K562 treated with DMSO at 1 percent for 12 hours (cell line): ENCODE data around the gene NF1. TPM values are rescaled to one million over a fixed set of nuclear protein-coding genes. Genes with fewer than 3 reads are reported as not detected.

Experiments
- total RNA-seq: library from RNA; unstranded; fragments of 300-600 nt; gene quantifications from 2 replicates; pipeline ENCODE4 v1.2.3, GENCODE V29; 2022; ENCODE audit not compliant: insufficient read depth

Gene NF1
- 2.0 and 28.6 TPM in 2 replicates for total RNA-seq

GRCh38 chr17:31094600-31095235 is at the start of gene NF1:
NF1 (plus strand) TSS chr17:31094977; CDS start chr17:31095310, 333 bp downstream.

GRCh38 chr17:31297090-31297489 is 202.3 kb downstream of the NF1 start, which contains the start of gene OMG:
OMG (minus strand) TSS chr17:31297239; CDS start chr17:31296331, 908 bp downstream.

DNA sequence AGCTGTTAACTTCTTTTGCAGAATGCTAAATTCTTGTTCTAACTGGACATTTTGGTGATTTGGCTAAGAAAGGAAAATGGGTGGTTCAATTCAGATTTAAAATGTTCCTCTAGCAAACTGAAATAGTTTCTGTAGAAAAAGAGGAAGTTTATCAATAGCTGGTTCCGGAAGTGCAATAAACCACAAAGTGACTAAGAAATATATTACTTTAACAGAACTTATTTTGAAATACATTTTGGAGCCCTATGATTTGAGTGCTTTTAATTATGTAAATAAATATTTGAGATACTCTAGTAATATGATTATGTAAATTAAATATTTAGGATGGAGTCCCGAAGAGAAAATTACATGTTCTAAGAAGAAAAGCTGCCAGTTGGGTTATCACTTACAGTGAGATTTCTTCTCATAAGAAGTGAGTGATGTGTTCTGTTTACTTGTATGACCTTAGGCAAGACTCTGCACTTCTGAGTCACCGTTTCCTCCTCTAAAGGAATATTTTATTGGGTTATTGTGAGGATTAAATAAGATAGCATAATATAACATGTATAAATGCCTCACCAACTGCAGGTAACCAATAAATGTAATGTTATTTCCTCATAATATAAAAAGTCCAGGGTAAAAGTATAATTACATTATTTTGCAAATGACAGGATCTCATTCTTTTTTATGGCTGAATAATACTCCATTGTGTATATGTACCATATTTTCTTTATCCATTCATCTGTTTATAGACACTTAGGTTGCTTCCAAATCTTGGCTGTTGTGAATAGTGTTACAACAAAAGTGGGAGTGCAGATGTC is 219.4 kb downstream of the NF1 start, which contains the start of gene EVI2B:
Gene EVI2B, minus strand, starts transcription at position 73 of the 800 bp plus-strand sequence. CDS start 8,445 bp downstream, outside the sequence.

DNA sequence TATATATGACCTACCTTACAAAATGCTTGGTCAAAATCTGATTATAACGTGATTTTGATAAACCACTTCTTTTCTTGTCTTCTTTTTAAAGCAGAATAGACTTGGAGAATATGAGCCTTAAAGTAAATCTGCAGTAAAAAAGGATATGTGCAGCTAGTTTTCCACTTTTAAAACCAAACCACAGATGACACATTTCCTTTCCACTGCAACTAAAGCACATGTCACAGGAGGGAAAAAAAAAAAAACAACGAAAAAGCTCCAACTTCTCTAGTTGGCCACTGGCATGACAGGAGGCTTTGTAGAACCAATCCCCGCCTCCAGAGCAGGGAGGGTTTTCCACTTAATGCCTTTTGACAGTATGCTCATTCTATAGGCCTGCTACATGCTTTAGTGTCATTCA is 226.7 kb downstream of the NF1 start, which contains the start of gene EVI2A:
Gene EVI2A, minus strand, starts transcription at position 142 of the 400 bp plus-strand sequence. CDS start 2,609 bp downstream, outside the sequence.

GRCh38 chr17:31391496-31391949 is 296.7 kb downstream of the NF1 start, which contains the start of gene RAB11FIP4:
RAB11FIP4 (plus strand) TSS chr17:31391675; CDS start chr17:31391853, 178 bp downstream.

Other genes with a start within 250 kb of the NF1 start
- gene TEFM, start 188.7 kb upstream of the NF1 start, total RNA-seq, result 15.6 and 24.1 TPM in 2 replicates
- not detected in 2 replicates for gene ADAP2, start 173.0 kb upstream of the NF1 start, total RNA-seq
- gene RNF135, start 123.9 kb upstream of the NF1 start, total RNA-seq, result not detected in 2 replicates
- 0.20 TPM in 1 of 2 replicates, not detected in the other for gene OMG, start 202.3 kb downstream of the NF1 start, total RNA-seq
- gene EVI2B, start 219.1 kb downstream of the NF1 start, total RNA-seq, result 3.8 and 12.2 TPM in 2 replicates
- not detected in 2 replicates for gene EVI2A, start 226.6 kb downstream of the NF1 start, total RNA-seq